Measurements from ENCODE around the gene SPAG9. TPM values are rescaled to one million over a fixed set of nuclear protein-coding genes. Genes with fewer than 3 reads are reported as not detected.

The SPAG9 gene
- total RNA-seq, 1 experiment from 2014 or later = 78.5 TPM

- Mint-ChIP-seq H3K27ac (ENCODE audit: low read depth, unreplicated experiment) (peak within 1 kb of the TSS; percentile 100), H3K27me3 (ENCODE audit: insufficient read depth, unreplicated experiment) (no peaks in the 10 kb centered on the region), H3K4me1 (ENCODE audit: insufficient read depth, unreplicated experiment) (peaks cover 30% of the 10 kb centered on the region), H3K4me3 (ENCODE audit: unreplicated experiment) (peak within 1 kb of the TSS; percentile 99), H3K36me3 (ENCODE audit: insufficient read depth, unreplicated experiment) (peaks cover 78% of the 10 kb centered on the region), H3K9me3 (ENCODE audit: unreplicated experiment) (no peaks in the 10 kb centered on the region)
- no peak for TF ChIP-seq CTCF (IDR thresholded peaks at IDR 0.05; ENCODE audit: unreplicated experiment)
- ChIA-PET CTCF (interaction anchor here (0.7 kb wide), 2 partner anchors 617 to 1496 kb away, joined by 4 to 5 read pairs; no protein-coding TSS in a partner anchor), POLR2A (interaction anchor here (0.5 to 2.6 kb wide), 14 partner anchors 10 to 1888 kb away, joined by 3 to 58 read pairs (median 5); partner anchors contain the start of genes MBTD1, NME1, SPAG9 and TOB1)
- intact Hi-C loops (cut with micrococcal nuclease) = loop anchor here (2.0 kb wide), 1 partner anchor 94 kb away; the partner anchor contains the start of genes MBTD1 and UTP18
- DNase-seq (ENCODE audit: unreplicated experiment) = peak; percentile 91
- no TSS peak for BruUV-seq (replicated peaks)
Observed at GRCh38 chr17:51166198-51166986, 45.7 kb upstream of the SPAG9 start, which contains the start of gene NME2. TSS of gene NME2 (plus strand) at chr17:51166411. CDS start at chr17:51166831, 420 bp downstream.

- Mint-ChIP-seq H3K4me1 (ENCODE audit: insufficient read depth, unreplicated experiment) (peaks cover 30% of the 10 kb centered on the region), H3K27me3 (ENCODE audit: insufficient read depth, unreplicated experiment) (no peaks in the 10 kb centered on the region), H3K27ac (ENCODE audit: low read depth, unreplicated experiment) (peak overlapping the region; percentile 100), H3K4me3 (ENCODE audit: unreplicated experiment) (peak overlapping the region; percentile 99), H3K9me3 (ENCODE audit: unreplicated experiment) (no peaks in the 10 kb centered on the region), H3K36me3 (ENCODE audit: insufficient read depth, unreplicated experiment) (peaks cover 78% of the 10 kb centered on the region)
- intact Hi-C loops (cut with micrococcal nuclease) = loop anchor here (2.0 kb wide), 1 partner anchor 95 kb away; the partner anchor contains the start of genes MBTD1 and UTP18
- TSS peak; percentile 48 for BruUV-seq (replicated peaks)
- CTCF ChIA-PET = interaction anchor here (0.5 to 0.9 kb wide), 3 partner anchors 11 to 1495 kb away, joined by 3 to 6 read pairs (median 5); no protein-coding TSS in a partner anchor
- POLR2A ChIA-PET = interaction anchor here (0.5 to 2.6 kb wide), 16 partner anchors 11 to 1888 kb away, joined by 3 to 58 read pairs (median 4); partner anchors contain the start of genes MBTD1, NME1, SPAG9 and TOB1
- no peak for TF ChIP-seq CTCF (IDR thresholded peaks at IDR 0.05; ENCODE audit: unreplicated experiment)
- no peak for DNase-seq (ENCODE audit: unreplicated experiment)
Observed at GRCh38 chr17:51165680-51166197, 45.1 kb upstream of the SPAG9 start.

- ChIA-PET POLR2A (interaction anchor here (0.7 to 2.6 kb wide), 13 partner anchors 11 to 299 kb away, joined by 3 to 58 read pairs (median 5); partner anchors contain the start of genes MBTD1, NME1, SPAG9 and TOB1), CTCF (interaction anchor here (0.5 to 1.2 kb wide), 7 partner anchors 8 to 1495 kb away, joined by 3 to 6 read pairs (median 5); partner anchors contain the start of gene NME1)
- H3K4me1 Mint-ChIP-seq (ENCODE audit: insufficient read depth, unreplicated experiment) = peaks cover 30% of the 10 kb centered on the region
- no peaks in the 10 kb centered on the region for H3K9me3 Mint-ChIP-seq (ENCODE audit: unreplicated experiment)
- H3K36me3 Mint-ChIP-seq (ENCODE audit: insufficient read depth, unreplicated experiment) = peaks cover 78% of the 10 kb centered on the region
- no peak for TF ChIP-seq CTCF (IDR thresholded peaks at IDR 0.05; ENCODE audit: unreplicated experiment)
- H3K4me3 Mint-ChIP-seq (ENCODE audit: unreplicated experiment) = peak overlapping the region; percentile 99
- no peaks in the 10 kb centered on the region for H3K27me3 Mint-ChIP-seq (ENCODE audit: insufficient read depth, unreplicated experiment)
- H3K27ac Mint-ChIP-seq (ENCODE audit: low read depth, unreplicated experiment) = peak overlapping the region; percentile 100
- no TSS peak for BruUV-seq (replicated peaks)
- intact Hi-C loops (cut with micrococcal nuclease) = no loop called here
- DNase-seq (ENCODE audit: unreplicated experiment) = no peak
Observed at GRCh38 chr17:51164911-51165679, 44.4 kb upstream of the SPAG9 start.
